GM12878 (cell line): ENCODE data around the gene SRSF2. TPM values are rescaled to one million over a fixed set of nuclear protein-coding genes. Genes with fewer than 3 reads are reported as not detected.
"Not testable (repeated sequence)": the region's sequence is repeated elsewhere in the genome, so short reads cannot be mapped to it uniquely, and the experiment has no call there.

Source experiments
- ATAC-seq: fragments of 200-7000 bp; cut with Tn5 transposase; 3 replicates; pipeline ENCODE4 v1.9.1; 2020; ENCODE audit warnings: mild to moderate bottlenecking, moderate library complexity
- BruUV-seq: library from RNA; stranded (reverse); fragments of 400-500 nt; replicated peaks from 2 replicates; lab custom pipeline; 2021; lab: Mats Ljungman, UMichigan
- CTCF ChIA-PET: fragments of 300-600 bp; sonication (Branson Sonifier 250); formaldehyde crosslinking; extraction: SDS; loops from one replicate; lab custom pipeline; 2021; ENCODE audit warnings: inconsistent platforms; lab: Yijun Ruan, JAX
- POLR2A ChIA-PET: fragments of 350-600 bp; formaldehyde crosslinking; extraction: SDS; loops from one replicate; lab custom pipeline; 2021; ENCODE audit warnings: inconsistent platforms; lab: Charles Lee
- RAD21 ChIA-PET: fragments of 300-600 bp; sonication (Branson Sonifier 250); formaldehyde crosslinking; loops from one replicate; lab custom pipeline; 2023; ENCODE audit warnings: antibody characterized with exemption; ENCODE audit not compliant: unreplicated experiment; lab: Charles Lee
- SMC1A ChIA-PET: fragments of 300-600 bp; sonication (Branson Sonifier 250); formaldehyde crosslinking; loops from one replicate; lab custom pipeline; 2023; ENCODE audit not compliant: unreplicated experiment, uncharacterized antibody; lab: Charles Lee
- DNase-seq: peaks from one replicate; pipeline ENCODE4 v3.0.0-alpha.2; 2011; ENCODE audit warnings: low read depth, low spot score
- FAIRE-seq: peaks from 3 replicates; lab custom pipeline; 2011; peaks lifted over from hg19 to GRCh38; lab: Jason Lieb, UNC
- H2AFZ ChIP-seq: 2 replicates; pipeline ENCODE4 v1.6.0; 2011; ENCODE audit warnings: low read depth, low read length, control low read depth; ENCODE audit not compliant: control insufficient read depth
- H3K27ac ChIP-seq: 2 replicates; pipeline ENCODE4 v1.5.1; 2011; ENCODE audit warnings: control low read depth; ENCODE audit not compliant: control insufficient read depth, insufficient read depth
- H3K27me3 ChIP-seq, 2 experiments: replicated peaks in 1 of 2; 2 replicates each; pipeline versions ENCODE4 v1.6.0 to v1.6.1; 2011; ENCODE audit warnings: low read length in 1 of 2; ENCODE audit not compliant: control insufficient read depth in 2 of 2, insufficient read depth in 2 of 2
- H3K36me3 ChIP-seq, 2 experiments: 2 replicates each; pipeline ENCODE4 v1.5.1; 2011; ENCODE audit warnings: low read length in 1 of 2; ENCODE audit not compliant: control insufficient read depth in 2 of 2, insufficient read depth in 2 of 2
- H3K4me1 ChIP-seq: 2 replicates; pipeline ENCODE4 v1.6.1; 2011; ENCODE audit warnings: mild to moderate bottlenecking, low read length, moderate library complexity, mixed read lengths; ENCODE audit not compliant: control insufficient read depth, insufficient read depth
- H3K4me2 ChIP-seq: 2 replicates; pipeline ENCODE4 v1.6.0; 2011; ENCODE audit warnings: control low read depth; ENCODE audit not compliant: control insufficient read depth, insufficient read depth
- H3K4me3 ChIP-seq: fragments of 200-600 bp; sonication (generic); 2 replicates; pipeline ENCODE4 v1.5.1; 2016
- H3K79me2 ChIP-seq: 2 replicates; pipeline ENCODE4 v1.6.0; 2011; ENCODE audit warnings: low read length; ENCODE audit not compliant: control insufficient read depth, insufficient read depth
- H3K9ac ChIP-seq: 2 replicates; pipeline ENCODE4 v1.8.0; 2011; ENCODE audit warnings: low read length, control low read depth, mixed read lengths; ENCODE audit not compliant: control insufficient read depth, insufficient read depth
- H3K9me3 ChIP-seq: replicated peaks from 3 replicates; pipeline ENCODE4 v1.5.1; 2011; ENCODE audit warnings: mild to moderate bottlenecking, low read length; ENCODE audit not compliant: control insufficient read depth, insufficient read depth
- H4K20me1 ChIP-seq: 2 replicates; pipeline ENCODE4 v1.6.0; 2011; ENCODE audit not compliant: control insufficient read depth, insufficient read depth
- GATAD2B ChIP-seq: fragments of 450-650 bp; conservative IDR thresholded peaks from 2 replicates; pipeline ENCODE4 v1.6.1; 2017; ENCODE audit warnings: low read depth, mild to moderate bottlenecking, moderate library complexity
- MTA3 ChIP-seq: IDR thresholded peaks from 2 replicates; pipeline ENCODE4 v1.6.1; 2012; ENCODE audit warnings: low read length, inconsistent platforms, borderline replicate concordance
- NR2C1 ChIP-seq: fragments of 450-650 bp; IDR thresholded peaks from 2 replicates; pipeline ENCODE4 v1.6.1; 2017; ENCODE audit warnings: antibody characterized with exemption, mild to moderate bottlenecking, moderate library complexity
- PBX3 ChIP-seq: IDR thresholded peaks from 2 replicates; pipeline ENCODE4 v1.6.1; 2011; ENCODE audit warnings: mild to moderate bottlenecking, low read depth, low read length, moderate library complexity; ENCODE audit not compliant: insufficient replicate concordance
- SIX5 ChIP-seq: IDR thresholded peaks from 2 replicates; pipeline ENCODE4 v1.6.1; 2011; ENCODE audit warnings: mild to moderate bottlenecking, low read depth, low read length, moderate library complexity; ENCODE audit not compliant: severe bottlenecking
- TCF12 ChIP-seq: IDR thresholded peaks from 2 replicates; pipeline ENCODE4 v1.6.1; 2011; ENCODE audit warnings: low read depth, mild to moderate bottlenecking, low read length
- ZNF217 ChIP-seq: fragments of 450-650 bp; IDR thresholded peaks from 2 replicates; pipeline ENCODE4 v1.6.1; 2017; ENCODE audit warnings: antibody characterized with exemption, mild to moderate bottlenecking
- WGBS: methylation state at CpG from one replicate; pipeline ENCODE4 v1.1.6; 2016; ENCODE audit warnings: low lambda C conversion rate; ENCODE audit not compliant: insufficient replicate concordance, insufficient coverage; ENCODE audit errors: missing lambda C conversion rate; 5-methylcytosine and 5-hydroxymethylcytosine counted together
- in situ Hi-C: fragments of 300-500 bp; cut with MboI; formaldehyde crosslinking; loops from 9 replicates; pipeline ENCODE4 v1.14.3; 2018; ENCODE audit warnings: mixed read lengths
- intact Hi-C: fragments of 100-400 bp; cut with micrococcal nuclease; formaldehyde crosslinking; loops from one replicate; pipeline ENCODE4 v1.14.2; 2022; ENCODE audit not compliant: unreplicated experiment
- polyA plus RNA-seq, 11 experiments: library from polyadenylated mRNA; depleted of rRNA in 4 of 11; unstranded in 6 of 11; stranded (reverse) in 5 of 11; fragments of >200 nt; fragmentation: Nextera tagmentation in 4 of 11; fragmentation: Illumina TruSeq in 1 of 11; extraction: Ambion mirVana in 4 of 11; extraction: Trizol in 1 of 11; gene quantifications; 1 replicate in 1 of 11; 2 replicates in 10 of 11; pipeline versions ENCODE4 v1.2.1 to v1.2.3, GENCODE V29; 2011 to 2016; ENCODE audit warnings: inconsistent platforms in 2 of 11, missing spikeins in 2 of 11, low read depth in 1 of 11
- total RNA-seq, 4 experiments: library from RNA; depleted of rRNA in 3 of 4; stranded (reverse); fragments of >200 nt in 3 of 4; fragmentation: Illumina TruSeq in 1 of 4; extraction: Trizol in 1 of 4; gene quantifications; 2 replicates each; pipeline versions ENCODE4 v1.2.1 to v1.2.3, GENCODE V29; 2013 to 2021

The SRSF2 gene
- total and polyA plus RNA-seq, 10 of the 15 experiments (the other 5 are each of a cell fraction or from before 2014, with no cell fraction given): 225 to 795 (median 410) TPM

- TF ChIP-seq NR2C1 (no peak), GATAD2B (no peak), SIX5 (no peak), PBX3 (no peak), MTA3 (no peak), ZNF217 (no peak), TCF12 (no peak)
Measured at GRCh38 chr17:76700270-76700616, 36.9 kb downstream of the SRSF2 start (continued).

- intact Hi-C loops: loop anchor here (10.0 kb wide), 1 partner anchor 134 kb away; a partner anchor contains a TSS
- DNase-seq, ATAC-seq, CTCF ChIA-PET, in situ Hi-C loops, H3K4me2 ChIP-seq, H4K20me1 ChIP-seq, H3K9me3 ChIP-seq, H3K79me2 ChIP-seq, H2AFZ ChIP-seq, BruUV-seq, H3K4me3 ChIP-seq, FAIRE-seq, H3K36me3 ChIP-seq, RAD21 ChIA-PET, H3K27me3 ChIP-seq, H3K9ac ChIP-seq, H3K27ac ChIP-seq: not testable (repeated sequence)
- POLR2A ChIA-PET: interaction anchor here (0.5 kb wide), 1 partner anchor 79 kb away, joined by 3 read pairs; no protein-coding TSS in a partner anchor
- peaks cover 22% of the 10 kb centered on the region for H3K4me1 ChIP-seq
- SMC1A ChIA-PET: interaction anchor here (1.0 kb wide), 1 partner anchor 27 kb away, joined by 3 read pairs; no protein-coding TSS in a partner anchor
- WGBS: 73% methylated on average over 7 of the region's 7 CpGs
Measured at GRCh38 chr17:76698466-76698977, 38.6 kb downstream of the SRSF2 start.
